Measurements from ENCODE around the gene P2RY2.

Gene P2RY2

GRCh38 chr11:73200256-73200655 is 17.8 kb upstream of the P2RY2 start:
- Histone ChIP-seq H3K4me3 (ENCODE audit: insufficient read length, low read depth) (no peak overlapping the region), H3K9me3 (ENCODE audit: insufficient read depth, low read length) (no peaks in the 10 kb centered on the region), H3K27me3 (ENCODE audit: insufficient read depth, insufficient read length) (no peaks in the 10 kb centered on the region), H3K4me1 (ENCODE audit: insufficient read depth, insufficient read length) (peaks cover 6% of the 10 kb centered on the region), H3K36me3 (ENCODE audit: insufficient read depth, insufficient read length, low read length) (no peaks in the 10 kb centered on the region), H3K9ac (ENCODE audit: insufficient read length, low read depth) (peak overlapping the region; percentile 51)
- DNase-seq (ENCODE audit: low read depth, low spot score) = no peak
- TF ChIP-seq SUZ12 (IDR thresholded peaks at IDR 0.05; ENCODE audit: extremely low read depth, insufficient read depth, insufficient read length) (no peak), YY1 (IDR thresholded peaks at IDR 0.05; ENCODE audit: insufficient read depth, insufficient read length) (no peak), ZNF274 (IDR thresholded peaks at IDR 0.05; ENCODE audit: low read depth, low read length) (no peak)

DNA sequence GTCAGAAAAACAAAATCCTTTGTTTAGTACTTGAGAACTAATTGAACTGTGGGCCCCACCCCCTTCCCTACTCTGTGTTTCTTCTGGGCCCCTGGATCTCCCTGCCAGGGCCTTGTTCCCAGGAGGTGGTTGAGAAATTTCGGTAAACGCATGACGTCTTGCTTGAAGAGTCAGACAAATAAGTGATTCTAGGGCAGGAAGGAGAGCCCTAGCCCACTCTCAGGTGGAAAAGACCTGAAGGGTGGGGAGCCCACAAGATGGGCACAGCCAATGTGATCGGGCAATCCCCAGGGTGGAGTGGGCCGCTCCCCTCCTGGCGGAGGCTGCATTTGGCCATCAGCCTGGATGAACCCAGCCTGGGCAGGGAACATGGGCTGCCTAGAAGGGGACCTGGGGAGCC is 16.8 kb upstream of the P2RY2 start:
- Histone ChIP-seq H3K4me1 (ENCODE audit: insufficient read depth, insufficient read length) (peaks cover 6% of the 10 kb centered on the region), H3K27me3 (ENCODE audit: insufficient read depth, insufficient read length) (no peaks in the 10 kb centered on the region), H3K4me3 (ENCODE audit: insufficient read length, low read depth) (no peak overlapping the region), H3K9me3 (ENCODE audit: insufficient read depth, low read length) (no peaks in the 10 kb centered on the region), H3K36me3 (ENCODE audit: insufficient read depth, insufficient read length, low read length) (no peaks in the 10 kb centered on the region), H3K9ac (ENCODE audit: insufficient read length, low read depth) (no peak overlapping the region)
- TF ChIP-seq YY1 (IDR thresholded peaks at IDR 0.05; ENCODE audit: insufficient read depth, insufficient read length) = no peak
- TF ChIP-seq ZNF274 (IDR thresholded peaks at IDR 0.05; ENCODE audit: low read depth, low read length) = no peak
- no peak for TF ChIP-seq SUZ12 (IDR thresholded peaks at IDR 0.05; ENCODE audit: extremely low read depth, insufficient read depth, insufficient read length)
- DNase-seq (ENCODE audit: low read depth, low spot score) = no peak

DNA sequence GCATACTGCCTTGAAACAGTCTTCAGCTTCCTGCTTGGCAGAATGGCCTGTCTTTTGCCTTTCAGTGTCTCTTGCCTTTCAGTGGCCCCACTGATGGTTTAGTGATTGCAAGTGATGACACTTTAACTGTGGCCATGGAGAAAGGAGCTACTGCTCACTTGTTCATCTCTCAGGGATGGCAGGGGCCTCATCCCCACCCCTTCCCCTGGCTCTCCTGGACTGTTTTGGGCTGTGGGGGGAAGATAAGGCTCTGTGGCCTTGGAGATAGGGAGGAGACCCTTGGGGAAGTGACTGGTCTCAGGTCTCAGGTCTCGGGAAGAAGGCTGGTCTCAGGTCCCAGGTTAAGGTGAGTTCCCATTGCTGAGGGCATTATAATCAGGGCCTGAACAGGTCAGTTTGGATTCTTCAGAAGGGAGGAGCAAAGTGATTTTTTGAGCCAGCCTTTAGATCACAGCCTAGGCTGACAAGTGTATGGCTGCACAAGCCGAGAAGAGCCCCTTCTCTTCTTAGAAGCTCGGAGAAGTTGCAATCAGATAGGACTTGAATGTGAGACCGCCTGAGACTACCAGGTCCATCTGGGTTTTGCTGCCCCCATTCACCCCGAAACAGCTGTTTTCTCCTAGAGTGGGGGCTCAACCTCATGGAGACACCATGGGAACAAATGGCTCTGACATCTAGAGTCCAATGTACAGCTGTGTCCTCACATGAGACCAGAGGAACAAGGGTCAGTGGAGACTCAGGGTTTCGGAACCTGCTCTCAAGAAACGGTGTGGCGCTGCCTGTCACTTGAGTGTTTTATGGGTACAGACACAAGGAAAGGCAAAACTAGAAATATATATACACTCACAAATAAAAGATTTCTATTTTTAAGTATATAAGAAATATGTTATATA is 15.9 kb upstream of the P2RY2 start:
- peaks cover 6% of the 10 kb centered on the region for H3K4me1 ChIP-seq (ENCODE audit: insufficient read depth, insufficient read length)
- no peak overlapping the region for H3K9ac ChIP-seq (ENCODE audit: insufficient read length, low read depth)
- H3K36me3 ChIP-seq (ENCODE audit: insufficient read depth, insufficient read length, low read length) = no peaks in the 10 kb centered on the region
- H3K9me3 ChIP-seq (ENCODE audit: insufficient read depth, low read length) = no peaks in the 10 kb centered on the region
- no peak for DNase-seq (ENCODE audit: low read depth, low spot score)
- no peak overlapping the region for H3K4me3 ChIP-seq (ENCODE audit: insufficient read length, low read depth)
- H3K27me3 ChIP-seq (ENCODE audit: insufficient read depth, insufficient read length) = no peaks in the 10 kb centered on the region
- TF ChIP-seq ZNF274 (IDR thresholded peaks at IDR 0.05; ENCODE audit: low read depth, low read length) (no peak), YY1 (IDR thresholded peaks at IDR 0.05; ENCODE audit: insufficient read depth, insufficient read length) (no peak), SUZ12 (IDR thresholded peaks at IDR 0.05; ENCODE audit: extremely low read depth, insufficient read depth, insufficient read length) (no peak)

DNA sequence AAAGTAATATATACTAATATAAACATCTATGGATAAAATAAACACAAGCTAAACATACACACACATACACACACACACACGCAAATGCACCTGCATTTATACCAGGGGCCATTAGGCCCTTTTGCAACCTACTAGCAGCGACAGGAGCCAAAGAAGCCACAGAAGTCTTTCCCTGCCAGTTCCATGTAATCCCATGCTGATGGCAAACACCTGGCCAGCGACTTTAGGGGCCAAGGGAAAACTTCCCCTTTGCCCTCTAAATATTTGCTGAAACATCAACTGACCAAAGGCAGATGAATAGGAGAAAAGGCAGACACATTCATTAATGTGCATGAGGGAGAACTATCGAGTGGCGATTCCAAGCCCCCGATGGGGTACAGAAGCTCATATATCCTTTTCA is 14.8 kb upstream of the P2RY2 start:
- peaks cover 6% of the 10 kb centered on the region for H3K4me1 ChIP-seq (ENCODE audit: insufficient read depth, insufficient read length)
- TF ChIP-seq SUZ12 (IDR thresholded peaks at IDR 0.05; ENCODE audit: extremely low read depth, insufficient read depth, insufficient read length) = no peak

GRCh38 chr11:73203790-73204189 is 14.3 kb upstream of the P2RY2 start:
- Histone ChIP-seq H3K4me3 (ENCODE audit: insufficient read length, low read depth) (no peak overlapping the region), H3K9me3 (ENCODE audit: insufficient read depth, low read length) (no peaks in the 10 kb centered on the region), H3K4me1 (ENCODE audit: insufficient read depth, insufficient read length) (peaks cover 6% of the 10 kb centered on the region), H3K9ac (ENCODE audit: insufficient read length, low read depth) (no peak overlapping the region), H3K36me3 (ENCODE audit: insufficient read depth, insufficient read length, low read length) (no peaks in the 10 kb centered on the region), H3K27me3 (ENCODE audit: insufficient read depth, insufficient read length) (no peaks in the 10 kb centered on the region)
- no peak for DNase-seq (ENCODE audit: low read depth, low spot score)
- TF ChIP-seq YY1 (IDR thresholded peaks at IDR 0.05; ENCODE audit: insufficient read depth, insufficient read length) (no peak), SUZ12 (IDR thresholded peaks at IDR 0.05; ENCODE audit: extremely low read depth, insufficient read depth, insufficient read length) (no peak)

More for the DNA sequence above, 14.8 kb upstream of the P2RY2 start:
- H3K9me3 ChIP-seq (ENCODE audit: insufficient read depth, low read length) = no peaks in the 10 kb centered on the region
- no peak for DNase-seq (ENCODE audit: low read depth, low spot score)
- H3K27me3 ChIP-seq (ENCODE audit: insufficient read depth, insufficient read length) = no peaks in the 10 kb centered on the region
- no peak overlapping the region for H3K9ac ChIP-seq (ENCODE audit: insufficient read length, low read depth)
- H3K36me3 ChIP-seq (ENCODE audit: insufficient read depth, insufficient read length, low read length) = no peaks in the 10 kb centered on the region
- H3K4me3 ChIP-seq (ENCODE audit: insufficient read length, low read depth) = no peak overlapping the region

GRCh38 chr11:73204711-73205121 is 13.4 kb upstream of the P2RY2 start:
- H3K4me3 ChIP-seq (ENCODE audit: insufficient read length, low read depth) = no peak overlapping the region
- H3K9ac ChIP-seq (ENCODE audit: insufficient read length, low read depth) = no peak overlapping the region
- H3K36me3 ChIP-seq (ENCODE audit: insufficient read depth, insufficient read length, low read length) = no peaks in the 10 kb centered on the region
- no peaks in the 10 kb centered on the region for H3K27me3 ChIP-seq (ENCODE audit: insufficient read depth, insufficient read length)
- TF ChIP-seq SUZ12 (IDR thresholded peaks at IDR 0.05; ENCODE audit: extremely low read depth, insufficient read depth, insufficient read length) = no peak
- no peaks in the 10 kb centered on the region for H3K9me3 ChIP-seq (ENCODE audit: insufficient read depth, low read length)
- DNase-seq (ENCODE audit: low read depth, low spot score) = no peak
- H3K4me1 ChIP-seq (ENCODE audit: insufficient read depth, insufficient read length) = peaks cover 6% of the 10 kb centered on the region

DNA sequence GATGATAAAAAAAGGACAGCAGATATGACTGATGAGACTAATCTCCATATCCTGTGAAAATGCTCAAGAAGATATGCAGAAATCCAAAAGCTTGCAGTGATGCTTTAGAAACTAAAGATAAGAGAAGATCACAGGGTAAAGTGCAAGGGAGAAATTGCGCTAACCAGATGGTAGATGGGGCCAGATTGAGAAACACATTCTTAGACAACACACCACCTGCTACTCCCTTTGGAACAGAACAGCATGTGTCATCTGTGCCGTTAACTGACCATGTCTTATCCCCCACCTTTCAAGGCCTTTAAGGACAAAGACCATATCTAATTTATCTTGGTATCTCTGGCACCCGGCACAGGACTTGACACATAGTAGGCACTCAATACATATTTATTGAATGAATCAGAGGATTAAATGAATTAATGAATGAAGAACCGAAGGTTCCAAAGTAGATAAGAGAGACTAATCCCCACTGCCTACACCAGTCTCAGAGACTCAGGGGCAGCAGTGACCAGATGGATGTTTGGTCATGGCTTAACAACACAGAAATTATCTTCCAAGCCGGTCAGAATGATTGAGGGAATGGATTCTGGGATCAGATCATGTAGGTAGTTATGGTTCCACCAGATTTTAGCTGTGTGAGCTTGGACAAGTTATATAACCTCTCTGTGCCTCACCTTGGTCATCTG is 12.3 kb upstream of the P2RY2 start:
- no peak for TF ChIP-seq ZNF274 (IDR thresholded peaks at IDR 0.05; ENCODE audit: low read depth, low read length)
- no peak for TF ChIP-seq YY1 (IDR thresholded peaks at IDR 0.05; ENCODE audit: insufficient read depth, insufficient read length)
- TF ChIP-seq SUZ12 (IDR thresholded peaks at IDR 0.05; ENCODE audit: extremely low read depth, insufficient read depth, insufficient read length) = no peak
- DNase-seq (ENCODE audit: low read depth, low spot score) = no peak
- no peaks in the 10 kb centered on the region for H3K36me3 ChIP-seq (ENCODE audit: insufficient read depth, insufficient read length, low read length)
- H3K4me1 ChIP-seq (ENCODE audit: insufficient read depth, insufficient read length) = peaks cover 6% of the 10 kb centered on the region
- no peak overlapping the region for H3K9ac ChIP-seq (ENCODE audit: insufficient read length, low read depth)
- no peaks in the 10 kb centered on the region for H3K9me3 ChIP-seq (ENCODE audit: insufficient read depth, low read length)
- no peaks in the 10 kb centered on the region for H3K27me3 ChIP-seq (ENCODE audit: insufficient read depth, insufficient read length)
- no peak overlapping the region for H3K4me3 ChIP-seq (ENCODE audit: insufficient read length, low read depth)
